Stomach (tissue), 9 donors: ENCODE data around the gene TES. TPM values are rescaled to one million over a fixed set of nuclear protein-coding genes. Genes with fewer than 3 reads are reported as not detected.
A peak's percentile ranks its signal among the peaks of the same experiment; 100 is the strongest.

ENCODE experiments used
- DNase-seq, 2 donors: peaks; one replicate each; pipeline versions ENCODE4 v3.0.0 to v3.0.0-alpha.2; 2013 to 2019
- H3K27ac ChIP-seq, 5 donors: fragments of 200-600 bp in 4 of 5; sonication (generic) in 4 of 5; one replicate each; pipeline ENCODE4 v1.5.1; 2013 to 2019; ENCODE audit warnings: mild to moderate bottlenecking in 1 of 5, moderate library complexity in 1 of 5
- H3K27me3 ChIP-seq, 3 donors: fragments of 200-600 bp; sonication (generic); one replicate each; pipeline ENCODE4 v1.5.1; 2017 to 2019; ENCODE audit warnings: mixed run types in 1 of 3
- H3K36me3 ChIP-seq, 4 donors: fragments of 200-600 bp; sonication (generic); 1 replicate in 3 of 4; 2 replicates in 1 of 4; pipeline ENCODE4 v1.5.1; 2016 to 2019
- H3K4me1 ChIP-seq, 4 donors: fragments of 200-600 bp; sonication (generic); one replicate each; pipeline ENCODE4 v1.5.1; 2016 to 2019
- H3K4me3 ChIP-seq, 4 donors: fragments of 200-600 bp; sonication (generic) in 3 of 4; one replicate each; pipeline ENCODE4 v1.5.1; 2016 to 2019; ENCODE audit warnings: mild to moderate bottlenecking in 1 of 4
- H3K9me3 ChIP-seq, 4 donors: fragments of 200-600 bp; sonication (generic); one replicate each; pipeline ENCODE4 v1.5.1; 2016 to 2019
- EP300 ChIP-seq: sonication (generic); formaldehyde crosslinking; IDR thresholded peaks from one replicate; pipeline ENCODE4 v1.6.1; 2017; ENCODE audit warnings: antibody characterized with exemption
- POLR2A ChIP-seq, 4 donors: fragments of 450-650 bp; IDR thresholded peaks; one replicate each; pipeline ENCODE4 v1.6.1; 2016; ENCODE audit warnings: antibody characterized with exemption in 4 of 4, control low read depth in 2 of 4, mild to moderate bottlenecking in 1 of 4, moderate library complexity in 1 of 4
- POLR2AphosphoS5 ChIP-seq, 3 donors: sonication (generic); formaldehyde crosslinking; IDR thresholded peaks; one replicate each; pipeline ENCODE4 v1.6.1; 2016; ENCODE audit warnings: antibody characterized with exemption in 3 of 3
- WGBS, 5 donors: extraction: QIAGEN DNeasy Blood & Tissue Kit in 3 of 5; methylation state at CpG; one replicate each; pipeline versions ENCODE4 v1.1.5 to v1.1.7; 2013 to 2018; 5-methylcytosine and 5-hydroxymethylcytosine counted together
- intact Hi-C: fragments of 100-400 bp; cut with DNase I; formaldehyde crosslinking; loops from one replicate; pipeline ENCODE4 v1.15.1; 2023; ENCODE audit warnings: low total_unique reads
- polyA plus RNA-seq, 3 donors: library from polyadenylated mRNA; stranded (reverse); fragments of 200-250 nt; gene quantifications; one replicate each; pipeline ENCODE4 v1.2.3, GENCODE V29; 2013
- total RNA-seq, 5 donors: library from RNA; depleted of rRNA; stranded (reverse); fragments of >200 nt; gene quantifications; one replicate each; pipeline versions ENCODE4 v1.1.0 to v1.2.3, GENCODE V29; 2014 to 2016
- TF ChIP-seq, protein P1 (sequence below), 7 experiments: fragments of 450-650 bp in 4 of 7; fragments of 200-600 bp in 3 of 7; sonication (generic) in 3 of 7; IDR thresholded peaks; one replicate each; pipeline ENCODE4 v1.5.1; 2016 to 2019; ENCODE audit warnings: antibody characterized with exemption in 7 of 7, control low read depth in 2 of 7, mild to moderate bottlenecking in 1 of 7
- donor health status: healthy with polysubstance abuse.
- donor health status: Bipolar disorder and iron deficiency.
- donor health status: healthy.

Gene TES
- total and polyA plus RNA-seq, 8 donors: 46.0 to 191 (median 119) TPM

DNA sequence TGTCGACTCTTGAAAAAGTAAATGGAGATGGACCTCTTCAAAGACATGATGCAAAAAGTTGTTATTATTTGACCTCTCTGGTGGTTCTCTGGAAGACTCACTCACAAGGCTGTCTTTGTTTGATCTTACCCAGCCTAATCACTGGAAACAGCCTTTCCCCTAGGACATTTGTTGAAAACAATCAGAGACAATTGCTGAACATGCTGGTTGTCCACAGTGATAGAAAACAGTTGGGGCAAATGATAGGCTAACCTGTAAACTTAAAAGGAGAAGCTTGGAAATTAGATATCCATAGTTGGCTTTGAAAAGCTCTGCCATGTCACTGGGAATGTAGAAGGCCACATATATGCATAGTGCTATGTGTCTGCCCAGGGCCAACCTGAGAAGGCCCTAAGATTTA lies 22.9 kb upstream of the TES start:
- Histone ChIP-seq H3K27me3 (no peaks in the 10 kb centered on the region), H3K4me3 (no peak overlapping the region), H3K36me3 (no peaks in the 10 kb centered on the region), H3K27ac (no peak overlapping the region), H3K9me3 (peaks cover 0 to 8% (median 4%) of the 10 kb centered on the region in 4 donors), H3K4me1 (no peaks in the 10 kb centered on the region)
- intact Hi-C loops: no loop called here
- DNase-seq: no peak
- TF ChIP-seq, protein P1, sequence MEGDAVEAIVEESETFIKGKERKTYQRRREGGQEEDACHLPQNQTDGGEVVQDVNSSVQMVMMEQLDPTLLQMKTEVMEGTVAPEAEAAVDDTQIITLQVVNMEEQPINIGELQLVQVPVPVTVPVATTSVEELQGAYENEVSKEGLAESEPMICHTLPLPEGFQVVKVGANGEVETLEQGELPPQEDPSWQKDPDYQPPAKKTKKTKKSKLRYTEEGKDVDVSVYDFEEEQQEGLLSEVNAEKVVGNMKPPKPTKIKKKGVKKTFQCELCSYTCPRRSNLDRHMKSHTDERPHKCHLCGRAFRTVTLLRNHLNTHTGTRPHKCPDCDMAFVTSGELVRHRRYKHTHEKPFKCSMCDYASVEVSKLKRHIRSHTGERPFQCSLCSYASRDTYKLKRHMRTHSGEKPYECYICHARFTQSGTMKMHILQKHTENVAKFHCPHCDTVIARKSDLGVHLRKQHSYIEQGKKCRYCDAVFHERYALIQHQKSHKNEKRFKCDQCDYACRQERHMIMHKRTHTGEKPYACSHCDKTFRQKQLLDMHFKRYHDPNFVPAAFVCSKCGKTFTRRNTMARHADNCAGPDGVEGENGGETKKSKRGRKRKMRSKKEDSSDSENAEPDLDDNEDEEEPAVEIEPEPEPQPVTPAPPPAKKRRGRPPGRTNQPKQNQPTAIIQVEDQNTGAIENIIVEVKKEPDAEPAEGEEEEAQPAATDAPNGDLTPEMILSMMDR (IDR thresholded peaks at IDR 0.05): no peak
- no peak for TF ChIP-seq POLR2A (IDR thresholded peaks at IDR 0.05)
- TF ChIP-seq POLR2AphosphoS5 (IDR thresholded peaks at IDR 0.05): no peak
- no peak for TF ChIP-seq EP300
- 90 to 98% (median 93%) methylated on average over 1 of the region's 1 CpG for whole genome bisulfite sequencing, 5 donors

DNA sequence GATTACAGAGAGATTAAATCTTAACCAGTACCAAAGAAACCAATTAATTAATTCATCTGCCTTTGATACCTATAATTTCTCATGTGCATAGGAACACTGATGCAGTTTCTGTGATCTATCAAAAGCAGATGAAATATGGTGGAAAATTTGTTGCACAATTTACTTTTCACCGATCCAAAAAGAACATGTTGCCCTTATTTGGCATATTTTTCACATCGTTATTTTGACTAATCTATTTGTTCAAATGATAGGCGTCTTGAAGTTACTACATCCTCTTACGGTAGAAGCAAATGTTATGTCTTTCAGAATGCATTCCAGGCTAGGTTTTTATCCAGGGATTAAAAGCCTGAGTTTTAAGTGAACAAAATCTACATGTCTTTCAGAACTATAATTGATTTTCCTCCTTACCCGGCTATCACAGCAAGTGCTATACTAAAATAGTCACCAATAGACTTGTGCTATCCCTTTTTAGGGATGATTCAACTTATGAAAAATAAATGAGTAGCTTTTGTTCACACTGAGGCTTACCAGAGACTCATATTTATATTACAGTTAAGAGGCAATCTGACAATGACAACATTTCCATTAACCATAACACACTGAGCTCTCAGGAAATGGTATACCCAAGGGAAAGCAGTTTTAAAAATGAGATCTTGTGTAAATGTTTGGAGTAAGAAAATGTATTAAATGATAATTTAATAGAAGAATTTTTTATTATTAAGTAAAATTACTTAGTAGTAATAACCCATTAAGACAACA lies 16.8 kb upstream of the TES start:
- H3K27me3 ChIP-seq: no peaks in the 10 kb centered on the region
- H3K27ac ChIP-seq: no peak overlapping the region
- 73 to 84% (median 79%) methylated on average over 5 of the region's 5 CpGs for WGBS, 5 donors
- intact Hi-C loops: no loop called here
- no peaks in the 10 kb centered on the region for H3K36me3 ChIP-seq
- peaks cover 0 to 6% (median 0%) of the 10 kb centered on the region in 4 donors for H3K4me1 ChIP-seq
- no peak overlapping the region for H3K4me3 ChIP-seq
- TF ChIP-seq EP300 (no peak), POLR2AphosphoS5 (IDR thresholded peaks at IDR 0.05) (peak in 1 of 3 donors; percentile 31), POLR2A (IDR thresholded peaks at IDR 0.05) (no peak)
- no peaks in the 10 kb centered on the region for H3K9me3 ChIP-seq
- DNase-seq: no peak

DNA sequence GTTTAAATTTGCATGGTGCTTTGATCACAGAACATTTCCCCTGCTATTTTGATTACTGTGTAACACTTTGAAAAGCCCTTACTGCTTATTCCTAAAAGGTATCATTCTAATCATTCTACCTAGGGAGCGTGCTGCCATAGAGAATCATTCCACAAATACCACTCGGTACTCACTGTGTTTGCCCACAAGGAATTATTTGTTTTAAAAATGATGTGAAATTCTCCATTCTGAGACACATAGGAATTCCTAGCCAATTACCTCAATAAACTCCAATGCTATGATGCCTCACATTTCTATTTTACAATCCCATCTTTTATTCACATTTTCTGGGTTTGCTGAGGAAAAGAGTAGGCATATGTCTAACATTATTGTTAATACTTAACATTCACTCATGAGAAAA lies 16.2 kb upstream of the TES start:
- Histone ChIP-seq H3K4me3 (no peak overlapping the region), H3K27me3 (no peaks in the 10 kb centered on the region), H3K9me3 (no peaks in the 10 kb centered on the region), H3K36me3 (no peaks in the 10 kb centered on the region), H3K27ac (no peak overlapping the region), H3K4me1 (peaks cover 0 to 6% (median 0%) of the 10 kb centered on the region in 4 donors)
- intact Hi-C loops: no loop called here
- 58 to 79% (median 70%) methylated on average over 2 of the region's 2 CpGs for WGBS, 5 donors
- DNase-seq: no peak
- TF ChIP-seq, protein P1 (IDR thresholded peaks at IDR 0.05): no peak
- TF ChIP-seq EP300 (no peak), POLR2AphosphoS5 (IDR thresholded peaks at IDR 0.05) (no peak), POLR2A (IDR thresholded peaks at IDR 0.05) (no peak)

DNA sequence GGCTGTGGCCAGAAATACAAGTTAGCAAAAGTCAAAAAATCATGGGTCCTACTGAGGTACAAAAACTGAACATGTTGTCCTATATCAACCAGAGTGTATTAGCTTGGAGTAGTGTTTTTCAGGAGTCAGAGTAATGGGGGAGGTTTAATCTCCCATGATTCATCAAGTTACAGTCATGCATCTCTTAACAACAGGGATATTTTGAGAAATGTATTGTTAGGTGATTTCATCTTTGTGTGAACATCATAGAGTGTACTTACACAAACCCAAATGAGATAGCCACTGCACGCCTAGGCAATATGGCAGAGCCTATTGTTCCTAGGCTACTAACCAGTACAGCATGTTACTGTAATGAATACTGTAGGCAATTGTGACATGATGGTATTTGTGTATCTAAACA lies 14.9 kb upstream of the TES start:
- TF ChIP-seq POLR2AphosphoS5 (IDR thresholded peaks at IDR 0.05) (no peak), POLR2A (IDR thresholded peaks at IDR 0.05) (no peak), EP300 (no peak)
- TF ChIP-seq, protein P1 (IDR thresholded peaks at IDR 0.05): no peak
- 80 to 92% (median 91%) methylated on average over 1 of the region's 1 CpG for WGBS, 5 donors
- Histone ChIP-seq H3K27ac (no peak overlapping the region), H3K4me3 (no peak overlapping the region), H3K27me3 (no peaks in the 10 kb centered on the region), H3K36me3 (no peaks in the 10 kb centered on the region), H3K9me3 (no peaks in the 10 kb centered on the region), H3K4me1 (peaks cover 0 to 6% (median 0%) of the 10 kb centered on the region in 4 donors)
- no peak for DNase-seq
- intact Hi-C loops: no loop called here

DNA sequence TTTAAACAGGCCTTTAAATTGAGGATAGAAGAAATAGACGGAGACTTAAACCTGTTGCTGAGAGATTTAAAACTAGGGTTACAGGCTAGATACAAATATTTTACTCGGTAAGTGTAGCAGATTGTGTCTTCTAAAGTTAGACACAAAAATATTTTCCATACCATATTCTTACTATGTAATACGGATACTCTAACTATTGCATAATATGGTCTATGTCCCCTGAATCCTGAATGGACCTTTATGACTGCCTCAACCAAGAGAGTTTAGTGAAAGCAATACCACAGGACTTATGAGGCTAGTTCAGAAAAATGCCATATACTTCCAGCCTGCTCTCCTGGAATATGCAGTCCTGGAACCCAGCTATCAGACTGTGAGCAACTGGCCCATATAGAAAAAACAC lies 13.4 kb upstream of the TES start:
- H3K36me3 ChIP-seq: no peaks in the 10 kb centered on the region
- 90 to 98% (median 95%) methylated on average over 3 of the region's 3 CpGs for WGBS, 5 donors

More for the DNA sequence above, 13.4 kb upstream of the TES start:
- peaks cover 0 to 6% (median 0%) of the 10 kb centered on the region in 4 donors for H3K4me1 ChIP-seq
- H3K9me3 ChIP-seq: no peaks in the 10 kb centered on the region
- H3K27ac ChIP-seq: no peak overlapping the region
- no peak overlapping the region for H3K4me3 ChIP-seq
- no peak for DNase-seq
- intact Hi-C loops: no loop called here
- no peaks in the 10 kb centered on the region for H3K27me3 ChIP-seq
- TF ChIP-seq POLR2AphosphoS5 (IDR thresholded peaks at IDR 0.05) (no peak), EP300 (no peak), POLR2A (IDR thresholded peaks at IDR 0.05) (no peak)
- TF ChIP-seq, protein P1 (IDR thresholded peaks at IDR 0.05): no peak
